PFSK-1 (cell line): ENCODE data around the gene SLC7A11.

ENCODE experiments used
- POLR2AphosphoS5 ChIP-seq: IDR thresholded peaks from 2 replicates; pipeline ENCODE4 v1.6.1; 2012; ENCODE audit warnings: low read depth, mild to moderate bottlenecking, control low read depth, low read length, moderate library complexity
- SIN3A ChIP-seq: IDR thresholded peaks from 2 replicates; pipeline ENCODE4 v1.6.1; 2012; ENCODE audit warnings: mild to moderate bottlenecking, low read length, moderate library complexity, borderline replicate concordance; ENCODE audit not compliant: insufficient read depth
- TAF1 ChIP-seq: IDR thresholded peaks from 2 replicates; pipeline ENCODE4 v1.6.1; 2012; ENCODE audit warnings: low read length, control low read depth, borderline replicate concordance; ENCODE audit not compliant: insufficient read depth

GRCh38 chr4:138193963-138194362, 48.2 kb downstream of the SLC7A11 start:
- TF ChIP-seq POLR2AphosphoS5 (no peak), TAF1 (no peak), SIN3A (no peak)
